ENCODE results near the gene PRPSAP1.
"Not testable (repeated sequence)": the region's sequence is repeated elsewhere in the genome, so short reads cannot be mapped to it uniquely, and the experiment has no call there.

Gene PRPSAP1

DNA sequence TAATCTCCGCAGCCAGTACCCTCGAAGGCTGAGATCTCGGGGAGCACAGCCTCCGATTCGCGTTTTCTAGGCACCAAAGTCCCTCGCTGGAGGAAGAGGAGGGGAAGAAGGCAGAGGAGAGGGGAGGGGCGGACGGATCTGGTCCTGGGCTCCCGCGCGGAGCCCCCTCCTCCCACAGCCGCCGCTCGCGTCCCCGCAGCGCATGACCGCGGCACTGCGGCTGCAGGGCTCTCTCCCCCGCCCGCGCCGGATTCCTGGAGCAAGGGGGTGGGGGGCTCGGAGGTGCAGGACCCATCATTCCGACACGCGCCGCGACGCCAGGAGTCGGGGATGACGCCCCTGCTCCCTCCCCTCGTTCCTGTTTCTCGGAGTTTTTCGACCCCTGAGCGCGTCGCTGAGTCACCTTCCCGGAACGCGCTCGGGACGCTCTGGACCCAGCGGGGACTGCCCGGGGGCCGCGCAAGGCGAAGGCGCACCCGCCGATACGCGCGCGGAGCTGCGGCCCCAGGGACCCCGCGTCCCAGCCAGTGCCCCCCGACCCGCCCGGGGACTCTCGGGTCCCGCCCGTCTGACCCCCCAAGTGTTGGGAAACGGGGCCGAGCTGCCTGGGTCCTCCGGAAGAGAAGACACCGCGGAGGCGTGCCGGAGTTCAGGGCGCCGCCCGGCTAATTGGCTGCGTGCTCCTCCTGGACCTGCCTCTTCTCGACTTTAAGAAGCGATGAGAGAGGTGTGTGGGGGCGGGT, 29.3 kb upstream of the PRPSAP1 start:
- DNase-seq: peak; percentile 79

- DNase-seq: no peak
These were observed 28.7 kb upstream of the PRPSAP1 start for GRCh38 chr17:76382351-76382802.

GRCh38 chr17:76381633-76382350, 28.1 kb upstream of the PRPSAP1 start:
- no peak for DNase-seq

DNA sequence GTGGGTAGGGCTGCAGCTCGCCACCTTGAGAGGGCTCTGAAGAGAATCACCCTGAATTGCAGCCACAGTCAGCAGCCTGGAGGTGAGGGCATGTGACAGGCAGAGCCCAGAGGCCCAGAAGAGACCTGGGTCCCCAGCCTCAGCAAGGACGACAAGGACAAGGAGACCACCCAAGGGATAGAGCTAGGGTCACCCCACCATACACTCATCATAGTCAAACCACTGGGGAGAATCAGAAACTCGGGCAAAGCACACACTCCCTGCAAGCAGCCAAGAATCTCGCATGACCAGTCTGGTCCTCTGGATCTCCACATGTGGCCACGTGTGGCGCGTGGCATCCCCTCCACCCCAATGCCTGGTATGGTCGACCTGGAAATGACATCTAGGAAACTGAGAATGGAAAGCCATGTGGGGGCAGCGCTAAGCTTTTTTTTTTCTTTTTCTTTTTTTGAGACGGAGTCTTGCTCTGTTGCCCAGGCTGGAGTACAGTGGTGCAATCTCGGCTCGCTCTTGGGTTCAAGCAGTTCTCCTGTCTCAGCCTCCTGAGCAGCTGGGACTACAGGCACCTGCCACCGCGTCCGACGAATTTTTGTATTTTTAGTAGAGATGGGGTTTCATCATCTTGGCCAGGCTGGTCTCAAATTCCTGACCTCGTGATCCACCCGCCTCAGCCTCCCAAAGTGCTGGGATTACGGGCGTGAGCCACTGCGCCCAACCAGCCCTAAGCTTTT, 26.1 kb upstream of the PRPSAP1 start:
- no peak for DNase-seq

GRCh38 chr17:76379275-76379641, 25.5 kb upstream of the PRPSAP1 start:
- DNase-seq: no peak

DNA sequence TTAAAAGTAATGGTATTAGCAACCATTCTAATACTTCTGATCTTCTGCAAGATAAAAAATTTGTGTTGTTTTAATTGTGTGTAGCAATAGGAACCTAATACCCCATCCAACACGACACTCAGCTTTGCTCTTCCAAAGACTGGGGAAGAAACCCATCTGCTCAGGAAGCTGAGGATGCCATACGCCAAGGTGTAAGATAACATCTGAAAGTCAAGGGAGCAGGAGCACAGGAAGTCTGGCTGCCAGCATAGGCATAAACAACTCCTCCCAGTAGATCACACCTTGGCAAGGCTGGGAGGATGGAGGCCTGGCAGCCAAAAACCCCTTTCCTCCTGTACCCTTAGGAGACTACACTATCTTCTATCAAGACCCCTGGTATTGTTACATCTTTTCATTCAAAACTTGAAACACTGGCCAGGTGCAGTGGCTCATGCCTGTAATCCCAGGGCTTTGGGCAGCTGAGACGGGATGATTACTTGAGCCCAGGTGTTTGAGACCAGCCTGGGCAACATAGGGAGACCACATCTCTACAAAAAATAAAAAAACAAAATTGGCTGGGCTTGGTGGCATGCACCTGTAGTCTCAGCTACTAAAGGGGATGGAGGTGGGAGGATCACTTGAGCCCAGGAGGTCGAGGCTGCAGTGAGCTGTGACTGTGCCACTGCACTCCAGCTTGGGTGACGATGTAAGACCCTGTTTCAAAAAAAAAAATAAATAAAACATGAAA, 25.0 kb upstream of the PRPSAP1 start:
- no peak for DNase-seq

- no peak for DNase-seq
These were observed 22.8 kb upstream of the PRPSAP1 start for GRCh38 chr17:76376318-76377133.

DNA sequence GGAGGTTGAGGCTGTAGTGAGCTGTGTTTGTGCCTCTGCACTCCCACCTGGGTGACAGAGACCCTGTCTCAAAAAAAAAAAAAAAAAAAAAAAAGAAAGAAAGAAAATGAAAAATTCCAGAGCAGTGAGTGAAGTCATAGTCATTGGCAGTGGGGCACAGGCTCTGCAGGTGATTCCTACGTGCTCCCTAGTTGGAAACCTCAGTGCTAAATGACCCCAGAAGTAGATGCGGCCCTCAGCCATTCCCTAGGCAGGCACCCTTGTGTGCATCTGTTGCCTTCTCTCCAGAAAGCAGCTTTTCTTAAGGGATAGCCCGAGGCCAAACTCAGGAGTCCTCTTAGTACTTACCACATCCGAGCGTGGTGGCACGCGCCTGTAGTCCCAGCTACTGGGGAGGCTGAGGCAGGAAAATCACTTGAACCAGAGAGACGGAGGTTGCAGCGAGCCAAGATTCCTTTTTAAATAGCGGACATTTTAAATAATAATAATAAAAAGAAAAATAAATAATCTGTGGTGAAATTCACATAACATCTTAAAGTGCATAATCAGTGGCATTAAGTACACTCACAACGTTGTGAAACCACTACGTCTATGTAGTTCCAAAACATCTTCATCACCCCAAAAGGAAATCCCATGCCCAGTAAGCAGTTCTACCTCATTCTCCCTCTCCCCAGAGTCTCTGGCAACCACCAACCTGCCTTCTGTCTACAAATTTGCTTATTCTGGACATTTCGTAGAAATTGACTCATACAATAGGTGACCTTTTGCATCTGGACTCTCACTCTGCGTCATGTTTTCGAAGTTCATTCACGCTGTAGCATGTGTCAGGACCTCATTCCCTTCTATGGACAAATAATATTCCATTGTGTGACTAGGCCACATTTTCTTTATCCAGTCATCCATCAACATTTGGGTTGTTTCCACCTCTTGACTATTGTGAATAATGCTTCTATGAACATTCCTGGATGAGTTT, 18.2 kb upstream of the PRPSAP1 start:
- DNase-seq: no peak

DNA sequence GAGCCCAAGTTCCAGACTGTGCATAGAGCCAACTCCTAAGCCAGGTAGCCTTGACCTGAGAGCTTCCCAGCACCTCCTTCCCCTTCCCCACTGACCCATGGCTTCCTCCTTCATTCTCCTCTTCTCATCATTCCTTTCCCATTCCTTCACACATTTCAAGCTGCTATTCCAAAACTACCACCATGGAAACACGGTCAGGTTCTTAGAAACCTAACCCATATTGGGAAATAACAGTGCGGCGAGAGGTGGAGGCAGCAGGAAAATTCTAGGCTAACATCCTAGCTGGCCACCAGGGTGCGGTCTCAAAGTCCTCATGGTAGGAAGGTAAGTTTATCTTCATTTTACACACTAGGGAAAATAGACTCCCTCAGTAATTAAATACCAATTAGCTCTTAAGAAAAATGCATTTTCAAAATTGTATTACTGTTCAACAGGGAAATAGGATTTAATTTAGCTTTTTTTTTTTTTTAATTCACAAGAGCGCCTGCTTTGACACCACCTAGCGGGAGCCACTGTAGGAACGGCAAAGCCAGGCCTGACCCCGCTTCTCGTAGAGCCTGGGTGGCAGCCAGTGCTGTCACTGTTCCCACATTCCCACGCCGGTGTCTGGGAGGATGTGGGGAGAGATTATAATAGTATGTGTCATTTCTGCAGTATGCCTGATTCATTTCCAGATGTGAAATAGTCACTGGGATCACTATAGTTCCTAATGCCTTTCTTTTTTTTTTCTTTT, 16.7 kb upstream of the PRPSAP1 start:
- no peak for DNase-seq

DNA sequence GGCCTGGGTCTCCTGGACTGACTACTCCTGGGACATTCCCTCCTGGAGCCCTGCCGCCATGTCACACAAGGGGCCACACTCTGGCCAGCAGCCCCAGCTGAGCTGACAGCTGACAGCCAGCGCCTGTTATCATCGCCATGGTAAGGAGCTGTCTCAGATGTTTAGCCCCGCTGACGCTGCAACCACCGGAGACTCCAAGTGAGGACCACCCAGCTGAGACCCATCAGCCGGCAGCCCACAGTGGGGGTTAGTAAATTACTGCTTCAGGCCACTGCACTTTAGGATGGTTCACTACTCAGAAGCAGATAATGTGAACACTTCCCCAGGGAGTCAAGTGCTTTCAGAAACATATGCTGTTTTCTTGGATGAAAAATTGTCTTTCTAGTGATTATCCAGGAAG, 16.1 kb upstream of the PRPSAP1 start:
- no peak for DNase-seq

DNA sequence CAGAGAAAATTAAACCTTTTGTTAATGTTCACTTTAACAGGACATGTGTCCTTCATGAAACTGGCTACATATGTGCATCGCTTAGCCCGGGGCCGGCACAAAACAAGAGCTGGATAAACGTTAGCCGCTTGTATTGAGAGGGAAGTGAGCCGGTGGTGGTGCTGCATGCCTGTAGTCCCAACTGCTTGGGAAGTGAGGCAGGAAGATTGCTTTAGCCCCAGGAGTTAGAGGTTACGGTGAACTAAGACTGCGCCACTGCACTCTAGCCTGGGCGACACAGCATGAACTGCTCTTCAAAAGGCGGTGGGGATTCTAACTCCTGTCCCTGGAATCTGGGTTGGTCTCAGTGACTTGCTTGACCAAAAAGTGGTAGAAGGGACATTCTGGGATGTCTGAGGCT, 15.7 kb upstream of the PRPSAP1 start:
- DNase-seq: no peak

- DNase-seq: no peak
These were observed 14.8 kb upstream of the PRPSAP1 start for GRCh38 chr17:76368545-76368944.

- no peak for DNase-seq
These were observed 13.9 kb upstream of the PRPSAP1 start for GRCh38 chr17:76367642-76368041.

DNA sequence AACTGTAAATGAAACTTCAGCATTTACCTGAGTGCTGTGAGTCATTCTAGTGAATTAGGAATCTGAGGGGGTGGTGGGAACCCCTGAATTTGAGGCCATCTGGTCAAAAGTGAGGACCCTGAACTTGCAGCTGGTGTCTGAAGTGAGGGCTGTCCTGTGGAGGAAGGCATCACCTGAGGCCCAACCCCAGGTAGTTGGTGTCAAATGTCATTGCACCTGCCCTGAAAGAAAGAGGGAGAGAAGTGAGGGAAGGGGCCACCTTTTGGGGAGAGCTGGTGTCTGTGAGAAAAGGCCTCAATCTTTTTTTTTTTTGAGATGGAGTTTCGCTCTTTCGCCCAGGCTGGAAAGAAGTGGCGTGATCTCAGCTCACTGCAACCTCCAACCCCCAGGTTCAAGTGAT, 12.5 kb upstream of the PRPSAP1 start:
- DNase-seq: no peak

DNA sequence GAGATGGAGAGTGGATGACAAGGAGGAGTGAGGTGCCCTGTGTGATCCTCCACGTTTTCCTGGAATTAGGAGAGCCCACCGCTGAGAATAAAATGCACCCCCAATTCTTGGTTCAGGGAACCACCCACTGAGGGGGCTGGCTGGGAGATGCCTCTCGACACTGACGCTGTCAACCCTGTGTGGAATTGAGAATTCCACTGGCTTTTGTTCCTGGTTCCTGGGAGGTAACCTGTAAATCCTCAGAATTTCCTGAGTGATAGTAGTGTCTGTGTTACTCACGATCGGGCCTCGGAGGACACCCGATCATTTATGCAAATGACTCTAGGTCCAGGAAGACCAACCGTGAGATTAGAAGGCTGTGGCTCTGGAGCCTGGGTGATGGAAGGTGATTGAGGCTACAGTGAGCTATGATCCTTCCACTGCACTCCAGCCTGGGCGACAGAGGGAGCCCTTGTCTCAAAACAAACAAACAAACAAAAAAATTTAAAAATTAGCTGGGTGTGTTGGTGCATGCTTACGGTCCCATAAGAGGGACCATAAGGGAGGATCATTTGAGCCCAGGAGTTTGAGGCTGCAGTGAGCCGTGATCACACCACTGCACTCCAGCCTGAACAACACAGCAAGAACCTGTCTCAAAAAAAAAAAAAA, 11.7 kb upstream of the PRPSAP1 start:
- DNase-seq: peak; percentile 40

- no peak for DNase-seq
These were observed 9.6 kb upstream of the PRPSAP1 start for GRCh38 chr17:76363107-76363842.

GRCh38 chr17:76360461-76360860, 6.7 kb upstream of the PRPSAP1 start:
- no peak for DNase-seq

DNA sequence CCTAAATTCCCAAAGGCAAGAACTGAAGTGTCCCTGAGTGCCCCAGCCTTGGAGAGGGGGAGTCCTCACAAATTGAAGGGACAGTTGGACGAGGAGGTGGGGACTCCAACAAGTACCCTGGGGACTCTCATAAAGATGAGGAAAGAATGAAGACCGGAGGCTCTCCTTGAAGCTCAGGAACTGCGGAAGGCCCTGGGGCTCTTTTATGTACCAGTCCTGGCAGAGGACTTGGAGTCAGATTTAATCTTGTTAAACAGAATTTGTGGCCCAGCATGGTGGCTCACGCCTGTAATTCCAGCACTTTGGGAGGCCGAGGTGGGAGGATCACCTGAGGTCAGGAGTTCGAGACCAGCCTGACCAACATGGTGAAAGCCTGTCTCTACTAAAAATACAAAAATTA, 6.1 kb upstream of the PRPSAP1 start:
- not testable (repeated sequence) for DNase-seq

DNA sequence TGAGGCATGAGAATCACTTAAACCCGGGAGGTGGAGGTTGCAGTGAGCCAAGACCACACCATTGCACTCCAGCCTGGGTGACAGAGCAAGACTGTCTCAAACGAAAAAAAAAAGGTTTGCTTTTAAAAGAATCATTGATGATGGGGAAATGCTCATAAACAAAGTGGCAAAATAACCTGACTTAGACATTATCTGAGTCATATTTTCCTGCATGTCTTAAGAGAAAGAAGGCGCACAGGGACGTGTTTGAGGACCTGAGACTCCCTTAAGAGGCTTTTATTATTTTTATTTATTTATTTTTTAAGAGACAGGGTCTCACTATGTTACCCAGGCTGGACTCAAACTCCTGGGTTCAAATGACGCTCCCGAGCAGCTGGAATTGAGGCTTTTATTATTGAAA, 5.7 kb upstream of the PRPSAP1 start:
- DNase-seq: no peak
